Transverse colon (tissue), 3 donors: Measurements from ENCODE around the gene ZNF286A.
"Not testable (repeated sequence)": the region's sequence is repeated elsewhere in the genome, so short reads cannot be mapped to it uniquely, and the experiment has no call there.

Source experiments
- POLR2A ChIP-seq: fragments of 450-650 bp; IDR thresholded peaks from one replicate; pipeline ENCODE4 v1.6.1; 2016; ENCODE audit warnings: antibody characterized with exemption, mild to moderate bottlenecking, moderate library complexity
- TF ChIP-seq, protein P1 (sequence below), 5 experiments: fragments of 200-600 bp in 3 of 5; fragments of 450-650 bp in 2 of 5; sonication (generic) in 3 of 5; IDR thresholded peaks; 1 replicate in 2 of 5; 2 replicates in 3 of 5; pipeline ENCODE4 v1.5.1; 2016 to 2017; ENCODE audit warnings: antibody characterized with exemption in 5 of 5, inconsistent platforms in 3 of 5, mild to moderate bottlenecking in 2 of 5, moderate library complexity in 1 of 5

GRCh38 chr17:15675991-15676390, 23.6 kb upstream of the ZNF286A start:
- TF ChIP-seq, protein P1, sequence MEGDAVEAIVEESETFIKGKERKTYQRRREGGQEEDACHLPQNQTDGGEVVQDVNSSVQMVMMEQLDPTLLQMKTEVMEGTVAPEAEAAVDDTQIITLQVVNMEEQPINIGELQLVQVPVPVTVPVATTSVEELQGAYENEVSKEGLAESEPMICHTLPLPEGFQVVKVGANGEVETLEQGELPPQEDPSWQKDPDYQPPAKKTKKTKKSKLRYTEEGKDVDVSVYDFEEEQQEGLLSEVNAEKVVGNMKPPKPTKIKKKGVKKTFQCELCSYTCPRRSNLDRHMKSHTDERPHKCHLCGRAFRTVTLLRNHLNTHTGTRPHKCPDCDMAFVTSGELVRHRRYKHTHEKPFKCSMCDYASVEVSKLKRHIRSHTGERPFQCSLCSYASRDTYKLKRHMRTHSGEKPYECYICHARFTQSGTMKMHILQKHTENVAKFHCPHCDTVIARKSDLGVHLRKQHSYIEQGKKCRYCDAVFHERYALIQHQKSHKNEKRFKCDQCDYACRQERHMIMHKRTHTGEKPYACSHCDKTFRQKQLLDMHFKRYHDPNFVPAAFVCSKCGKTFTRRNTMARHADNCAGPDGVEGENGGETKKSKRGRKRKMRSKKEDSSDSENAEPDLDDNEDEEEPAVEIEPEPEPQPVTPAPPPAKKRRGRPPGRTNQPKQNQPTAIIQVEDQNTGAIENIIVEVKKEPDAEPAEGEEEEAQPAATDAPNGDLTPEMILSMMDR (IDR thresholded peaks at IDR 0.05) = not testable (repeated sequence)
- TF ChIP-seq POLR2A = not testable (repeated sequence)
